WTC11 (cell line): ENCODE results near the gene DNAAF5. TPM values are rescaled to one million over a fixed set of nuclear protein-coding genes. Genes with fewer than 3 reads are reported as not detected.

Source experiments
- ATAC-seq: fragments of 200-7000 bp; cut with Tn5 transposase; 2 replicates; pipeline ENCODE4 v1.10.0; 2021; ENCODE audit warnings: mild to moderate bottlenecking, moderate library complexity
- CTCF ChIA-PET: fragments of 300-600 bp; sonication (Branson Sonifier 250); formaldehyde crosslinking; loops from one replicate; lab custom pipeline; 2021; ENCODE audit warnings: antibody characterized with exemption; lab: Charles Lee
- POLR2A ChIA-PET: fragments of 350-600 bp; sonication (Branson Sonifier 250); formaldehyde crosslinking; loops from one replicate; lab custom pipeline; 2021; ENCODE audit warnings: antibody characterized with exemption; lab: Charles Lee
- DNase-seq: peaks from one replicate; pipeline ENCODE4 v3.0.0; 2021; ENCODE audit warnings: low spot score
- H3K27ac Mint-ChIP-seq: 2 replicates; pipeline ENCODE4 v1.8.0; 2021; ENCODE audit warnings: mixed read lengths
- H3K27me3 Mint-ChIP-seq: 2 replicates; pipeline ENCODE4 v1.8.0; 2021; ENCODE audit warnings: low read depth, mild to moderate bottlenecking, moderate library complexity, mixed read lengths
- H3K36me3 Mint-ChIP-seq: 2 replicates; pipeline ENCODE4 v1.8.0; 2021; ENCODE audit warnings: mixed read lengths
- H3K4me1 Mint-ChIP-seq: 2 replicates; pipeline ENCODE4 v1.8.0; 2022; ENCODE audit warnings: mixed read lengths
- H3K4me3 Mint-ChIP-seq: 2 replicates; pipeline ENCODE4 v1.8.0; 2021; ENCODE audit warnings: mild to moderate bottlenecking, moderate library complexity, mixed read lengths
- H3K9me3 Mint-ChIP-seq: 2 replicates; pipeline ENCODE4 v1.8.0; 2021; ENCODE audit warnings: mixed read lengths
- ARID4B ChIP-seq: sonication (generic); formaldehyde crosslinking; IDR thresholded peaks from 2 replicates; pipeline ENCODE4 v1.8.0; 2023; ENCODE audit warnings: missing genetic modification reagents, mild to moderate bottlenecking, borderline replicate concordance
- FOXJ3 ChIP-seq: sonication (generic); formaldehyde crosslinking; IDR thresholded peaks from 2 replicates; pipeline ENCODE4 v1.9.0; 2021; ENCODE audit warnings: missing genetic modification reagents, mild to moderate bottlenecking, borderline replicate concordance
- HMGA2 ChIP-seq: fragments of 250-450 bp; sonication (Bioruptor Pico); IDR thresholded peaks from 2 replicates; pipeline ENCODE4 v1.4.0; 2021; ENCODE audit warnings: mild to moderate bottlenecking, moderate library complexity
- JUN ChIP-seq: sonication (generic); formaldehyde crosslinking; IDR thresholded peaks from 2 replicates; pipeline ENCODE4 v1.8.0; 2023; ENCODE audit warnings: mild to moderate bottlenecking, missing genetic modification reagents
- MLX ChIP-seq: sonication (generic); formaldehyde crosslinking; IDR thresholded peaks from 2 replicates; pipeline ENCODE4 v1.8.1; 2023; ENCODE audit warnings: mild to moderate bottlenecking, missing genetic modification reagents, moderate library complexity
- MXD4 ChIP-seq: fragments of 250-450 bp; sonication (Bioruptor Pico); IDR thresholded peaks from 2 replicates; pipeline ENCODE4 v1.8.0; 2021; ENCODE audit warnings: mild to moderate bottlenecking, moderate library complexity, borderline replicate concordance
- MYBL2 ChIP-seq: sonication (generic); formaldehyde crosslinking; IDR thresholded peaks from 2 replicates; pipeline ENCODE4 v1.8.1; 2023; ENCODE audit warnings: mild to moderate bottlenecking, moderate library complexity, missing genetic modification reagents
- NR1H2 ChIP-seq: sonication (generic); formaldehyde crosslinking; IDR thresholded peaks from 2 replicates; pipeline ENCODE4 v1.9.0; 2021; ENCODE audit warnings: mild to moderate bottlenecking, moderate library complexity, missing genetic modification reagents
- SP1 ChIP-seq: sonication (generic); formaldehyde crosslinking; conservative IDR thresholded peaks from 2 replicates; pipeline ENCODE4 v1.8.1; 2022; ENCODE audit warnings: missing genetic modification reagents
- USF2 ChIP-seq: sonication (generic); formaldehyde crosslinking; IDR thresholded peaks from 2 replicates; pipeline ENCODE4 v1.8.1; 2023; ENCODE audit warnings: mild to moderate bottlenecking, missing genetic modification reagents, moderate library complexity
- ZNF121 ChIP-seq: sonication (generic); formaldehyde crosslinking; IDR thresholded peaks from 2 replicates; pipeline ENCODE4 v1.8.0; 2023; ENCODE audit warnings: missing genetic modification reagents
- ZNF138 ChIP-seq: sonication (generic); formaldehyde crosslinking; conservative IDR thresholded peaks from 2 replicates; pipeline ENCODE4 v1.8.1; 2022; ENCODE audit warnings: mild to moderate bottlenecking, moderate library complexity, missing genetic modification reagents
- ZNF263 ChIP-seq: sonication (generic); formaldehyde crosslinking; IDR thresholded peaks from 2 replicates; pipeline ENCODE4 v1.8.1; 2022; ENCODE audit warnings: low read depth, mild to moderate bottlenecking, moderate library complexity, missing genetic modification reagents
- total RNA-seq: library from RNA; stranded (reverse); gene quantifications from 3 replicates; pipeline ENCODE4 v1.2.3, GENCODE V29; 2021
- TF ChIP-seq, protein P1 (sequence below): sonication (generic); formaldehyde crosslinking; IDR thresholded peaks from 2 replicates; pipeline ENCODE4 v1.8.1; 2022; ENCODE audit warnings: missing genetic modification reagents, borderline replicate concordance
- TF ChIP-seq, protein P2 (sequence below): sonication (generic); formaldehyde crosslinking; IDR thresholded peaks from 2 replicates; pipeline ENCODE4 v1.8.1; 2022; ENCODE audit warnings: low read depth, mild to moderate bottlenecking, moderate library complexity, missing genetic modification reagents, borderline replicate concordance

The DNAAF5 gene
- total RNA-seq, 1 experiment from 2014 or later: 62.2 TPM

- TF ChIP-seq MLX (CRISPR knock-in tag): no peak
- no peak for TF ChIP-seq ZNF121 (CRISPR knock-in tag)
- TF ChIP-seq, protein P1, sequence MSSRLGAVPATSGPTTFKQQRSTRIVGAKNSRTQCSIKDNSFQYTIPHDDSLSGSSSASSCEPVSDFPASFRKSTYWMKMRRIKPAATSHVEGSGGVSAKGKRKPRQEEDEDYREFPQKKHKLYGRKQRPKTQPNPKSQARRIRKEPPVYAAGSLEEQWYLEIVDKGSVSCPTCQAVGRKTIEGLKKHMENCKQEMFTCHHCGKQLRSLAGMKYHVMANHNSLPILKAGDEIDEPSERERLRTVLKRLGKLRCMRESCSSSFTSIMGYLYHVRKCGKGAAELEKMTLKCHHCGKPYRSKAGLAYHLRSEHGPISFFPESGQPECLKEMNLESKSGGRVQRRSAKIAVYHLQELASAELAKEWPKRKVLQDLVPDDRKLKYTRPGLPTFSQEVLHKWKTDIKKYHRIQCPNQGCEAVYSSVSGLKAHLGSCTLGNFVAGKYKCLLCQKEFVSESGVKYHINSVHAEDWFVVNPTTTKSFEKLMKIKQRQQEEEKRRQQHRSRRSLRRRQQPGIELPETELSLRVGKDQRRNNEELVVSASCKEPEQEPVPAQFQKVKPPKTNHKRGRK (CRISPR knock-in tag): no peak
- TF ChIP-seq ZNF263 (CRISPR knock-in tag): no peak
Observed at GRCh38 chr7:716222-716621, 10.3 kb upstream of the DNAAF5 start (continued).

DNA sequence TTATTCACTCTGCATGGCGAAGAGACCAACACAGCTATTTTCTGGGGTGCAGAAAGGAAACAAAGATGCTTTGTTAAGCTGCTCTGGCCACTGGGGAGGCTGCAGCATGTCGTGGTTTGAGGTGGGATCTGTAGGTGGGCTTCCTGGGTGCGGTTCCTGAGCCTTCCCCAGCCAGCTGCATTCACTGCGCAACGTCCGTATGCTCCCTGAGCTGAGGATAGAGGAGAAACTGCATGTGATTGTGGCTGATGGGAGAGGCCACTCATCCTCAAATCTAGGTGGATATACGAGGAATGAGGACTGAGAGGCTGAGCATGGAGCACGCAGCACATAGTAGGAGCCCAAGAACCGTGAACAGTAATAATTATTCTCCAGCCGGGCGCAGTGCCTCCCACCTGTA, 9.9 kb upstream of the DNAAF5 start:
- Mint-ChIP-seq H3K4me1 (peaks cover 12% of the 10 kb centered on the region), H3K4me3 (no peak overlapping the region), H3K36me3 (peaks cover 28% of the 10 kb centered on the region), H3K27me3 (no peaks in the 10 kb centered on the region), H3K9me3 (peaks cover 21% of the 10 kb centered on the region), H3K27ac (peak overlapping the region; percentile 52)
- ChIA-PET POLR2A (no interaction called here), CTCF (no interaction called here)
- no peak for ATAC-seq
- TF ChIP-seq JUN (CRISPR knock-in tag): no peak
- no peak for DNase-seq

- Mint-ChIP-seq H3K27me3 (peaks cover 5% of the 10 kb centered on the region; the same call in 1 of the 2 replicates), H3K27ac (no peak overlapping the region; the same call in 1 of the 2 replicates), H3K4me1 (peaks cover 6% of the 10 kb centered on the region), H3K4me3 (no peak overlapping the region), H3K36me3 (peaks cover 67% of the 10 kb centered on the region), H3K9me3 (peaks cover 58% of the 10 kb centered on the region)
- ChIA-PET POLR2A (interaction anchor here (0.6 kb wide), 1 partner anchor 56 kb away, joined by 3 read pairs; no protein-coding TSS in a partner anchor), CTCF (no interaction called here)
- DNase-seq (no peak), ATAC-seq (no peak)
- TF ChIP-seq ZNF138 (no peak), MYBL2 (no peak), FOXJ3 (CRISPR knock-in tag) (no peak), USF2 (no peak), NR1H2 (no peak), ARID4B (CRISPR knock-in tag) (no peak), MXD4 (no peak), HMGA2 (CRISPR knock-in tag) (no peak), SP1 (no peak)
- TF ChIP-seq, protein P2, sequence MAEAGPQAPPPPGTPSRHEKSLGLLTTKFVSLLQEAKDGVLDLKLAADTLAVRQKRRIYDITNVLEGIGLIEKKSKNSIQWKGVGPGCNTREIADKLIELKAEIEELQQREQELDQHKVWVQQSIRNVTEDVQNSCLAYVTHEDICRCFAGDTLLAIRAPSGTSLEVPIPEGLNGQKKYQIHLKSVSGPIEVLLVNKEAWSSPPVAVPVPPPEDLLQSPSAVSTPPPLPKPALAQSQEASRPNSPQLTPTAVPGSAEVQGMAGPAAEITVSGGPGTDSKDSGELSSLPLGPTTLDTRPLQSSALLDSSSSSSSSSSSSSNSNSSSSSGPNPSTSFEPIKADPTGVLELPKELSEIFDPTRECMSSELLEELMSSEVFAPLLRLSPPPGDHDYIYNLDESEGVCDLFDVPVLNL: no peak
Observed at GRCh38 chr7:721619-722248, 4.8 kb upstream of the DNAAF5 start.
